GM23338 (cell line): ENCODE measurements around the gene MEFV. TPM values are rescaled to one million over a fixed set of nuclear protein-coding genes. Genes with fewer than 3 reads are reported as not detected.

Experiments used
- ATAC-seq: fragments of 200-7000 bp; cut with Tn5 transposase; 3 replicates; pipeline ENCODE4 v1.9.1; 2020
- DNase-seq: peaks from one replicate; pipeline ENCODE4 v3.0.0-alpha.2; 2015; ENCODE audit warnings: low spot score
- H2AFZ ChIP-seq: fragments of 200-600 bp; sonication (generic); 2 replicates; pipeline ENCODE4 v1.8.0; 2016; ENCODE audit warnings: antibody characterized with exemption, mild to moderate bottlenecking, moderate library complexity
- H3F3A ChIP-seq: fragments of 200-600 bp; sonication (generic); replicated peaks from 2 replicates; pipeline ENCODE4 v1.8.0; 2017; ENCODE audit warnings: antibody characterized with exemption, mixed run types, low read depth
- H3K27ac ChIP-seq: fragments of 200-600 bp; sonication (generic); 2 replicates; pipeline ENCODE4 v1.6.1; 2016; ENCODE audit warnings: low read depth
- H3K27me3 ChIP-seq: fragments of 200-600 bp; sonication (generic); 2 replicates; pipeline ENCODE4 v1.8.0; 2016; ENCODE audit warnings: mild to moderate bottlenecking, mixed run types, moderate library complexity; ENCODE audit not compliant: insufficient read depth
- H3K36me3 ChIP-seq: fragments of 200-600 bp; sonication (generic); 2 replicates; pipeline ENCODE4 v1.8.0; 2016; ENCODE audit warnings: mild to moderate bottlenecking; ENCODE audit not compliant: insufficient read depth
- H3K4me1 ChIP-seq: fragments of 200-600 bp; sonication (generic); 2 replicates; pipeline ENCODE4 v1.8.0; 2016; ENCODE audit warnings: mild to moderate bottlenecking, moderate library complexity; ENCODE audit not compliant: insufficient read depth
- H3K4me2 ChIP-seq: fragments of 200-600 bp; sonication (generic); 2 replicates; pipeline ENCODE4 v1.7.1; 2017; ENCODE audit warnings: mixed run types
- H3K4me3 ChIP-seq: fragments of 200-600 bp; sonication (generic); 2 replicates; pipeline ENCODE4 v1.6.1; 2016; ENCODE audit warnings: mixed run types
- H3K79me2 ChIP-seq: fragments of 200-600 bp; sonication (generic); replicated peaks from 2 replicates; pipeline ENCODE4 v1.8.0; 2017; ENCODE audit warnings: mild to moderate bottlenecking; ENCODE audit not compliant: insufficient read depth
- H3K9me2 ChIP-seq: fragments of 200-600 bp; sonication (generic); 2 replicates; pipeline ENCODE4 v1.8.0; 2017; ENCODE audit not compliant: insufficient read depth
- H4K20me1 ChIP-seq: fragments of 200-600 bp; sonication (generic); replicated peaks from 2 replicates; pipeline ENCODE4 v1.8.0; 2017; ENCODE audit warnings: mild to moderate bottlenecking; ENCODE audit not compliant: insufficient read depth
- H3K27ac Mint-ChIP-seq: 2 replicates; pipeline ENCODE4 v1.8.0; 2020; ENCODE audit warnings: inconsistent platforms, mild to moderate bottlenecking, moderate library complexity, mixed read lengths
- H3K27me3 Mint-ChIP-seq: 3 replicates; pipeline ENCODE4 v1.8.0; 2022; ENCODE audit warnings: low read depth, mild to moderate bottlenecking, moderate library complexity, mixed read lengths, inconsistent platforms; ENCODE audit not compliant: insufficient read depth, poor library complexity
- H3K36me3 Mint-ChIP-seq: 3 replicates; pipeline ENCODE4 v1.8.0; 2021; ENCODE audit warnings: low read depth, mild to moderate bottlenecking, inconsistent platforms, moderate library complexity, mixed read lengths
- H3K4me1 Mint-ChIP-seq: 3 replicates; pipeline ENCODE4 v1.8.0; 2020; ENCODE audit warnings: mild to moderate bottlenecking, inconsistent platforms, mixed read lengths
- H3K4me3 Mint-ChIP-seq: 3 replicates; pipeline ENCODE4 v1.8.0; 2021; ENCODE audit warnings: moderate library complexity, mild to moderate bottlenecking, inconsistent platforms, mixed read lengths
- H3K9me3 Mint-ChIP-seq: 3 replicates; pipeline ENCODE4 v1.8.0; 2020; ENCODE audit warnings: moderate library complexity, mild to moderate bottlenecking, inconsistent platforms, mixed read lengths
- CREB1 ChIP-seq: fragments of 250-450 bp; sonication (Bioruptor Pico); IDR thresholded peaks from 2 replicates; pipeline ENCODE4 v1.5.0; 2020; ENCODE audit warnings: low read depth, mild to moderate bottlenecking, moderate library complexity
- CTCF ChIP-seq, 2 experiments: fragments of 200-600 bp in 1 of 2; sonication (generic) in 1 of 2; conservative IDR thresholded peaks; 2 replicates each; pipeline versions ENCODE4 v1.5.1 to v1.6.1; 2016 to 2017; ENCODE audit warnings: antibody characterized with exemption in 2 of 2, low read depth in 2 of 2, mild to moderate bottlenecking in 2 of 2, moderate library complexity in 1 of 2
- JUNB ChIP-seq: IDR thresholded peaks from one replicate; pipeline ENCODE4 v1.6.1; 2016; ENCODE audit warnings: antibody characterized with exemption; ENCODE audit not compliant: unreplicated experiment
- NANOG ChIP-seq: IDR thresholded peaks from 2 replicates; pipeline ENCODE4 v1.6.1; 2016; ENCODE audit warnings: antibody characterized with exemption, borderline replicate concordance
- POLR2AphosphoS5 ChIP-seq: IDR thresholded peaks from 2 replicates; pipeline ENCODE4 v1.6.1; 2016; ENCODE audit warnings: antibody characterized with exemption, low read depth
- REST ChIP-seq: IDR thresholded peaks from one replicate; pipeline ENCODE4 v1.6.1; 2018; ENCODE audit warnings: antibody characterized with exemption; ENCODE audit not compliant: unreplicated experiment
- ZNF462 ChIP-seq: fragments of 250-450 bp; sonication (Bioruptor Pico); IDR thresholded peaks from 2 replicates; pipeline ENCODE4 v1.5.0; 2020; ENCODE audit warnings: mild to moderate bottlenecking, moderate library complexity
- polyA plus RNA-seq: library from polyadenylated mRNA; unstranded; fragments of >200 nt; fragmentation: Nextera tagmentation; extraction: Ambion mirVana; gene quantifications from 2 replicates; pipeline ENCODE4 v1.2.1, GENCODE V29; 2016
- total RNA-seq: library from RNA; depleted of rRNA; stranded (reverse); fragments of >200 nt; shearing (Covaris generic); gene quantifications from 2 replicates; pipeline ENCODE4 v1.2.3, GENCODE V29; 2014

Gene MEFV
- total and polyA plus RNA-seq, 2 experiments from 2014 or later = 0.07 TPM; not detected in 1

- Histone ChIP-seq H3F3A (0 out of 2 replicates have a peak, but pooled peaks cover 3% of the 10 kb centered on the region), H4K20me1 (no peaks in the 10 kb centered on the region; the same call in 1 of the 2 replicates), H3K27ac (no peak overlapping the region), H3K9me2 (no peaks in the 10 kb centered on the region), H3K27me3 (peaks cover 14% of the 10 kb centered on the region), H2AFZ (no peak overlapping the region), H3K36me3 (no peaks in the 10 kb centered on the region), H3K79me2 (no peaks in the 10 kb centered on the region), H3K4me2 (no peak overlapping the region), H3K4me3 (no peak overlapping the region), H3K4me1 (peaks cover 10% of the 10 kb centered on the region)
- no peak for ATAC-seq
- Mint-ChIP-seq H3K4me1 (peaks cover 10% of the 10 kb centered on the region), H3K27me3 (peaks cover 33% of the 10 kb centered on the region), H3K9me3 (peaks cover 28% of the 10 kb centered on the region; the same call in 2 of the 3 replicates), H3K27ac (no peak overlapping the region), H3K4me3 (no peak overlapping the region), H3K36me3 (no peaks in the 10 kb centered on the region; the same call in 2 of the 3 replicates)
- DNase-seq = no peak
- no peak for TF ChIP-seq NANOG
- no peak for TF ChIP-seq CTCF (conservative IDR thresholded peaks at IDR 0.05; ENCODE audit: low read depth in 2 of 2)
Measured at GRCh38 chr16:3194792-3195191, 61.6 kb downstream of the MEFV start.

GRCh38 chr16:3193221-3194212 lies 62.9 kb downstream of the MEFV start:
- DNase-seq (no peak), ATAC-seq (no peak)
- Histone ChIP-seq H3K79me2 (no peaks in the 10 kb centered on the region), H3K4me3 (no peak overlapping the region), H4K20me1 (no peaks in the 10 kb centered on the region; the same call in 1 of the 2 replicates), H3K9me2 (no peaks in the 10 kb centered on the region), H3K27ac (no peak overlapping the region), H3K4me2 (no peak overlapping the region), H2AFZ (no peak overlapping the region), H3K36me3 (no peaks in the 10 kb centered on the region), H3K27me3 (peaks cover 17% of the 10 kb centered on the region), H3K4me1 (peaks cover 12% of the 10 kb centered on the region), H3F3A (0 out of 2 replicates have a peak, but pooled peaks cover 8% of the 10 kb centered on the region)
- Mint-ChIP-seq H3K9me3 (peaks cover 32% of the 10 kb centered on the region; the same call in 2 of the 3 replicates), H3K4me3 (no peak overlapping the region), H3K27me3 (peaks cover 43% of the 10 kb centered on the region), H3K27ac (no peak overlapping the region), H3K4me1 (peaks cover 13% of the 10 kb centered on the region), H3K36me3 (peaks cover 4% of the 10 kb centered on the region; the same call in 2 of the 3 replicates)
- TF ChIP-seq ZNF462 (CRISPR knock-in tag) (no peak), CREB1 (CRISPR knock-in tag) (no peak), JUNB (no peak), REST (no peak), POLR2AphosphoS5 (no peak)
